Mesothelial cell of epicardium (in vitro differentiated cells): ENCODE results near the gene BMF. TPM values are rescaled to one million over a fixed set of nuclear protein-coding genes. Genes with fewer than 3 reads are reported as not detected.

Experiments
- DNase-seq, 2 experiments: peaks; one replicate each; pipeline ENCODE4 v3.0.0; 2021; ENCODE audit warnings: low spot score in 2 of 2; ENCODE audit not compliant: unreplicated experiment in 2 of 2
- H3K27ac Mint-ChIP-seq: 2 replicates; pipeline ENCODE4 v1.8.0; 2021; ENCODE audit warnings: mixed read lengths
- H3K27me3 Mint-ChIP-seq: 2 replicates; pipeline ENCODE4 v1.8.0; 2021; ENCODE audit warnings: low read depth, mixed read lengths
- H3K36me3 Mint-ChIP-seq: 2 replicates; pipeline ENCODE4 v1.8.0; 2021; ENCODE audit warnings: mixed read lengths
- H3K4me1 Mint-ChIP-seq: 2 replicates; pipeline ENCODE4 v1.8.0; 2021; ENCODE audit warnings: mixed read lengths
- H3K4me3 Mint-ChIP-seq: 2 replicates; pipeline ENCODE4 v1.8.0; 2021; ENCODE audit warnings: mild to moderate bottlenecking, moderate library complexity, mixed read lengths
- H3K9me3 Mint-ChIP-seq: 2 replicates; pipeline ENCODE4 v1.8.0; 2021; ENCODE audit warnings: mixed read lengths
- total RNA-seq: library from RNA; stranded (reverse); gene quantifications from 3 replicates; pipeline ENCODE4 v1.2.1, GENCODE V29; 2021
- TF ChIP-seq, protein P1 (sequence below): fragments of 200-600 bp; sonication (generic); IDR thresholded peaks from one replicate; pipeline ENCODE4 v1.5.0; 2021; ENCODE audit warnings: antibody characterized with exemption; ENCODE audit not compliant: unreplicated experiment

The BMF gene
- total RNA-seq, 1 donor from 2014 or later = 97.0 TPM

DNA sequence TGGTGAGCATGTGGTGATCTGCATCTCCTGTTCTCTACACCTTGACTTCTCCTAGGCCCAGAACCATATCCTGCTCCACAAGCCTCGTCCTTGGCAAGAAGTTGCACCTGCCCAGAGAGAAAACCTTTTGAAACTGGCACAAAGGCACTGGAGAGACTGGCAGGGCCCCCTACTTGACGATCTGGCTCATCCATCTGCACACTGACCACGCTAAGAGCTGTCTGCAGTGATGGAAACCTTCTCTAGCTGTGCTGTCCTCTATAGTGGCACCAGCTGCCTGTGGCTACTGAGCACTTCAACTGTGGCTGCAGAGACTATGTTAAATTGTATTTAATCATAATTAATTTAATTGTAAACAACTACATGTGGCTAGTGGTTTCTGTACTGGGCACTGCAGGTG, 43.5 kb downstream of the BMF start:
- no peaks in the 10 kb centered on the region for H3K9me3 Mint-ChIP-seq
- no peaks in the 10 kb centered on the region for H3K27me3 Mint-ChIP-seq
- no peak overlapping the region for H3K27ac Mint-ChIP-seq
- TF ChIP-seq, protein P1, sequence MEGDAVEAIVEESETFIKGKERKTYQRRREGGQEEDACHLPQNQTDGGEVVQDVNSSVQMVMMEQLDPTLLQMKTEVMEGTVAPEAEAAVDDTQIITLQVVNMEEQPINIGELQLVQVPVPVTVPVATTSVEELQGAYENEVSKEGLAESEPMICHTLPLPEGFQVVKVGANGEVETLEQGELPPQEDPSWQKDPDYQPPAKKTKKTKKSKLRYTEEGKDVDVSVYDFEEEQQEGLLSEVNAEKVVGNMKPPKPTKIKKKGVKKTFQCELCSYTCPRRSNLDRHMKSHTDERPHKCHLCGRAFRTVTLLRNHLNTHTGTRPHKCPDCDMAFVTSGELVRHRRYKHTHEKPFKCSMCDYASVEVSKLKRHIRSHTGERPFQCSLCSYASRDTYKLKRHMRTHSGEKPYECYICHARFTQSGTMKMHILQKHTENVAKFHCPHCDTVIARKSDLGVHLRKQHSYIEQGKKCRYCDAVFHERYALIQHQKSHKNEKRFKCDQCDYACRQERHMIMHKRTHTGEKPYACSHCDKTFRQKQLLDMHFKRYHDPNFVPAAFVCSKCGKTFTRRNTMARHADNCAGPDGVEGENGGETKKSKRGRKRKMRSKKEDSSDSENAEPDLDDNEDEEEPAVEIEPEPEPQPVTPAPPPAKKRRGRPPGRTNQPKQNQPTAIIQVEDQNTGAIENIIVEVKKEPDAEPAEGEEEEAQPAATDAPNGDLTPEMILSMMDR = no peak
- H3K4me1 Mint-ChIP-seq = peaks cover 14% of the 10 kb centered on the region
- no peaks in the 10 kb centered on the region for H3K36me3 Mint-ChIP-seq
- no peak for DNase-seq
- H3K4me3 Mint-ChIP-seq = no peak overlapping the region

GRCh38 chr15:40064231-40064894, 44.3 kb downstream of the BMF start:
- Mint-ChIP-seq H3K4me3 (no peak overlapping the region), H3K36me3 (no peaks in the 10 kb centered on the region), H3K27me3 (no peaks in the 10 kb centered on the region), H3K9me3 (no peaks in the 10 kb centered on the region), H3K27ac (no peak overlapping the region), H3K4me1 (peaks cover 10% of the 10 kb centered on the region)
- TF ChIP-seq, protein P1 = no peak
- no peak for DNase-seq

DNA sequence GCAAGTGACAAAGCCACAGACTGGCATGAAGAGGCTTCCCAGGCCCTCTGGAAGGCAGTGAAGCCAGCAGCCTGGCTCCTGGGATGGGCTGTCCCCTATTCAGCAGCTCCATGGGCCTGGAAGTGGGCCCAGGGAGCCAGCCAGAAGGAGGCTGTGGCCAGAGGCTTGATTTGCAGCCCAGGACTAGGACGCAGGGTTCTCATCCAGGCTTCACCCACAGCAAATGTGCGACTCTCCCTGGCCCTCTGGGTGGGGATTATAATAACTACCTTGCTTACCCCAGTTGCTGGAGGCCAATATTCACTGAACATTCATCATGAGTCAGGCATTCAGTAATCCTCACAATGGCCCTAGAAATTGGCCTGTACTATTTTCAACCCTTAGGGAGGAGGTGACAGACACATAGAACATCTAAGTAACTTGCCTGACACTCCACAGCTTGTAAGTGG, 45.1 kb downstream of the BMF start:
- Mint-ChIP-seq H3K27me3 (no peaks in the 10 kb centered on the region), H3K36me3 (no peaks in the 10 kb centered on the region), H3K4me3 (no peak overlapping the region), H3K27ac (no peak overlapping the region), H3K4me1 (peaks cover 8% of the 10 kb centered on the region), H3K9me3 (no peaks in the 10 kb centered on the region)
- no peak for DNase-seq
- TF ChIP-seq, protein P1 = no peak

DNA sequence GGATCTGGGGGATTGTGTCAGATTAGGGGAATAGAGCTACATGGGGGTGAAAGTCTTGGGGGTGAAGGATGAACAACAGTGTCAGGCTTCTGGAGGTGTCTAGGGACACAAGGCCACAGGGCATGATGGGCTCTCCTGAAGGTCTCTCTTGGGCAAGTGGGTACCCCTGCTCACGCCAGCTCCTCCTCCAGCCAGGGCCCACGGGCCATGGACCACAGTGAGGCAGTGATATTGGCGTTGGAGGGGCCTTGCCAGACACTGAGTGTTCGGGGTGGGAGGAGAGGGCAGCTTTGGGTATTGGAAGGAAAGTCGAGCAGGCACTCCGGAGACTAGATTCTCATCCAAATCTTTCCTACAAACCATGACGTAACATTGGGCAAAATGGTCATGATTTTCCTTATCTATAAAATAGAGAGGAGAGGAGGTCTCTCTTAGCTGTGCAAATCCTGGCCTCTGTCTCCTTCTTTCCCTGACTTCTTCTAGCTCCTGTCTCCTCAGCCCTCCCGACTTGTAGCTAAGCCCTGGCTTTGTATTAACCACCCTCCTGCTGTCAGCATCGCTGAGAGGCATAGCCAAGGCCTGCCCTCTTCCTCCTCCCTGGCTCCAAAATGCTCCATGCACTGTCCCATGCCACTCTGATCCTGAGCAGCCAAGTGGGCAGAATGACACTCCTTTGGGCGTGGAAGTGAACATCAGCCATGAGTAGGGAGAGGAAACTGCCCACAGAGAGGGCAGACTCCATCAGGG, 45.7 kb downstream of the BMF start:
- Mint-ChIP-seq H3K4me1 (peaks cover 8% of the 10 kb centered on the region), H3K36me3 (no peaks in the 10 kb centered on the region), H3K4me3 (no peak overlapping the region), H3K27ac (no peak overlapping the region), H3K27me3 (no peaks in the 10 kb centered on the region), H3K9me3 (no peaks in the 10 kb centered on the region)
- DNase-seq = no peak
- TF ChIP-seq, protein P1 = no peak

DNA sequence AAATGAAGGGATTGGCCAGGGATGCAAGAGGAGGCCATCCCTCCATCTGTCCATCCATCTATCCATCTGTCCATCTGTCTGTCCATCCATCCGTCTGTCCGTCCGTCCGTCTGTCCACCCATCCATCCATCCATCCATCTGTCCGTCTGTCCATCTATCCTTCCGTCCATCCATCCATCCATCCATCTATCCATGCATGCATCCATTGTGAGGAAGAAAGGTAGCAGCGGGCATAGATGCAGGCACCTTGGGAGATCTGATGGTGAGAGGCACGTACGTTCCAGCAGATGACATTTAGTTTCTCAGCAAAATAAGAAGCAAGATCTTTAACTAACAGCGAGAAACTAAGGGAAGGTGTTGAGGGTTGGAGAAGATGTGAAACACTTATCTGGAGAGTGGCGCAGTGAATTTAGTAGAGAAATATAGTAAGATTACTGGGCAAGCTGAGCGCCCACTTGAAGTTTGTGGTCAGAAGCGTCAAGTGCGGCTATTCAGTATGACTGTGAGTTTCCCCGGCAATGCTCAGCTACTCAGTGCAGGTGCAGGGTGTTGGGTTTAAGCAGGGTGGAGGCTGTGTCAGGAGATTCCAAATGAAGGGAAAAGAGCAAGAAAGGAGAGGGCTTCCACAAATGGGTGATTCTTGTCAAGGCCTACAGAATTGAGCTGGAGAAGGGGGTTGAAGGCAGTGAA, 47.3 kb downstream of the BMF start:
- no peak for DNase-seq
- TF ChIP-seq, protein P1 = no peak
- Mint-ChIP-seq H3K9me3 (no peaks in the 10 kb centered on the region), H3K27ac (no peak overlapping the region), H3K4me1 (peaks cover 4% of the 10 kb centered on the region), H3K36me3 (no peaks in the 10 kb centered on the region), H3K27me3 (no peaks in the 10 kb centered on the region), H3K4me3 (no peak overlapping the region)
